ENCODE measurements around the gene PLXNB2. TPM values are rescaled to one million over a fixed set of nuclear protein-coding genes. Genes with fewer than 3 reads are reported as not detected.

Gene PLXNB2
- total RNA-seq, 1 donor from 2014 or later: 180 TPM

DNA sequence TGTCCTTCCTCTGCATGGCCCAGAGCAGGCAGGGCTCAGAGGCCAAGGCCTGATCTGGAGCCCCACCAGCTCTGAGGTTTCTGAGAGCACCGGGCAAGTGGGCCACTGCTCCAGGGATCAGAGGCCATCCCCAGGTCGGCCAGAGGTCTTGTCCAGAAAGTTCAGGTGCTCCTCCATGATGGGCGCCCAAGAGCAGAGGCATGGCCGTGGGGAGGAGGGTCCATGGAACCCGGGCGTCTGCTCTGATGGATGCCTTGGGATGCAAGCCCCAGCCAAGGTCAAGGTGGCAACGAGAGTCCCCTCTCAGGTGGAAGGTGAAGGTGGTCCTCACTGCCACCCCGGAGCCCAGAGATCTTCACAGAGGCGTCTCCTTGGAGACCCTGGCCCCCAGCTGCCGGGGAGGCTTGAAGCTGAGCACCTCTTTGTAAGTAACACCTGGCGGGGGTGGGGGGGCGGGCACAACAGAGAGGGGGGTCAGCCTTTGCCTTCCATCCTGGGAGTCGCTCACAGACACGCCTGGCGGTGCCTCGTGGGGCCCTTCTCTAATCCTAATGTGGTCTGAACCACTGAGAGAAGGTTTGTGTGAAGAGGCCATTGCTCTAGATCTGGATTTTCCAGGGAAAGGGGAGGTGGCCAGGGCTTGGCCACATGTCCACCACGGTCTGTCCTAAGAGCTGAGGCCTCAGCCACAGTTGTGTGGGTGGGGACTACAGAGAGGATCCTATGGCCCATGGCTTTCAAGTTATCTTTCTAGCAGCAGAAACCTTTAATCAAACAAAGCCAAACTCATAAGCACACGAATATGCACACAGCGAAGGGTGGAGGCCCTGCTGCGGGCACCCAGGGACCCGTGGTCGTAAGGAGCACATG is 54.2 kb downstream of the PLXNB2 start:
- Histone ChIP-seq H3K36me3 (no peaks in the 10 kb centered on the region), H3K27ac (no peak overlapping the region), H3K27me3 (no peaks in the 10 kb centered on the region), H3K9me3 (no peaks in the 10 kb centered on the region), H3K4me1 (peaks cover 35% of the 10 kb centered on the region), H3K4me3 (no peak overlapping the region)
- no peak for DNase-seq (ENCODE audit: extremely low spot score in 2 of 2)
- intact Hi-C loops (cut with DNase I): loop anchor here (5.0 kb wide), 2 partner anchors 74 to 89 kb away; partner anchors contain the start of genes DENND6B and PPP6R2
- no peak for TF ChIP-seq POLR2A (IDR thresholded peaks at IDR 0.05)
- TF ChIP-seq, protein P1, sequence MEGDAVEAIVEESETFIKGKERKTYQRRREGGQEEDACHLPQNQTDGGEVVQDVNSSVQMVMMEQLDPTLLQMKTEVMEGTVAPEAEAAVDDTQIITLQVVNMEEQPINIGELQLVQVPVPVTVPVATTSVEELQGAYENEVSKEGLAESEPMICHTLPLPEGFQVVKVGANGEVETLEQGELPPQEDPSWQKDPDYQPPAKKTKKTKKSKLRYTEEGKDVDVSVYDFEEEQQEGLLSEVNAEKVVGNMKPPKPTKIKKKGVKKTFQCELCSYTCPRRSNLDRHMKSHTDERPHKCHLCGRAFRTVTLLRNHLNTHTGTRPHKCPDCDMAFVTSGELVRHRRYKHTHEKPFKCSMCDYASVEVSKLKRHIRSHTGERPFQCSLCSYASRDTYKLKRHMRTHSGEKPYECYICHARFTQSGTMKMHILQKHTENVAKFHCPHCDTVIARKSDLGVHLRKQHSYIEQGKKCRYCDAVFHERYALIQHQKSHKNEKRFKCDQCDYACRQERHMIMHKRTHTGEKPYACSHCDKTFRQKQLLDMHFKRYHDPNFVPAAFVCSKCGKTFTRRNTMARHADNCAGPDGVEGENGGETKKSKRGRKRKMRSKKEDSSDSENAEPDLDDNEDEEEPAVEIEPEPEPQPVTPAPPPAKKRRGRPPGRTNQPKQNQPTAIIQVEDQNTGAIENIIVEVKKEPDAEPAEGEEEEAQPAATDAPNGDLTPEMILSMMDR (IDR thresholded peaks at IDR 0.05): no peak
- no peak for TF ChIP-seq POLR2AphosphoS5 (IDR thresholded peaks at IDR 0.05; ENCODE audit: insufficient read depth in 1 of 2, low read depth in 1 of 2)

DNA sequence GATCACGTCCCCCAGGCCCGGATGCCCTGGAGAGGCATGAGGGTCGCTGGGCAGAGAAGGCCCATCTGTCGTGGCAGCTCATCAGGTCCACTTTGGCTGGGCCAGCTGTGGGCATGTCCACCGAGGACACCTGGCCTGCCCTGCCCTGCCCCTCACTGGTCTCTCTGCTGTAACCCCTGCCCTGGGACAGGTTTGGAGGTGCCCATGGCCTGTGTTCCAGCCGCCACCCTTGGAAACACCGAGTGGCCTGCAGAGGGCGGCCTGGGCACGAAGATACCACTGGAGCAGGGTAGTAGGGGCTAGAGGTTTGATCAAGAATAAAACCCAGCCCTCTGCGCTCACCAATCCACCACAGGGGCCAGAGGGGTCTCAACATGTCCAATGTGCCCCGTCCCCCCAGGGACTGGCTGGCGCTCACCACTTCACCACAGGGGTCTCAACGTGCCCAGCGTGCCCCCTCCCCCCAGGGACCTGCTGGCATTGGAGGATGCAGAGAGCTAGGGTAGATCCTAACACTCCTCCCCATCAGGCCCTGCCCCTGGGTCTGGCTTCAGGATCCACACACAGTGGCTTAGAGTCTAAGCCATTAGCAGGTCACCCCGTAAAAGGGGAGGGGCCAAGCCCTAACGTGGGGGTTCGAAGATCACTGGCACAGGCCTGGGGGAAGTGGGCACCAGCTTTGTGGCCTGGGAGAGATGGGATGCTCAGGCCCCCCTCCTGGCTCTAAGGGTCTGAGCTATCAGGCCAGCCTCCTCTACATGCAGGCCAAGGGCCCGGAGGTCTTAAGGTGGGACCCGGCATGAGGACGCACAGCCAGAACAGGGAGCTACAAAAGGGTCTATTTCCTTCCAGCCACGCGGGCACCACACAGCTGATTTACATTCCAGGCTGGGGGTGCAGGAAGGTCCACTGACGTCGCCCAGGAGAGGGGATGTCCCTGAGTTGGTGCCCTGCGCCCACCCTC is 55.1 kb downstream of the PLXNB2 start:
- Histone ChIP-seq H3K4me3 (peak overlapping the region; percentile 60 to 88), H3K27me3 (no peaks in the 10 kb centered on the region), H3K9me3 (no peaks in the 10 kb centered on the region), H3K36me3 (no peaks in the 10 kb centered on the region), H3K27ac (peak overlapping the region; percentile 79), H3K4me1 (peaks cover 43% of the 10 kb centered on the region)
- intact Hi-C loops (cut with DNase I): loop anchor here (5.0 kb wide), 2 partner anchors 75 to 90 kb away; partner anchors contain the start of genes DENND6B and PPP6R2
- DNase-seq (ENCODE audit: extremely low spot score in 2 of 2): no peak
- TF ChIP-seq POLR2AphosphoS5 (IDR thresholded peaks at IDR 0.05; ENCODE audit: insufficient read depth in 1 of 2, low read depth in 1 of 2) (no peak), POLR2A (IDR thresholded peaks at IDR 0.05) (no peak)
- TF ChIP-seq, protein P1 (IDR thresholded peaks at IDR 0.05): peak; percentile 45 to 66 (median 65)

- Histone ChIP-seq H3K27me3 (no peaks in the 10 kb centered on the region), H3K4me1 (peaks cover 43% of the 10 kb centered on the region), H3K4me3 (peak overlapping the region; percentile 60 to 88), H3K9me3 (no peaks in the 10 kb centered on the region), H3K36me3 (peaks cover 0 to 1% of the 10 kb centered on the region in 2 donors), H3K27ac (peak overlapping the region; percentile 79)
- TF ChIP-seq POLR2A (IDR thresholded peaks at IDR 0.05): no peak
- DNase-seq (ENCODE audit: extremely low spot score in 2 of 2): no peak
- intact Hi-C loops (cut with DNase I): loop anchor here (5.0 kb wide), 2 partner anchors 76 to 91 kb away; partner anchors contain the start of genes DENND6B and PPP6R2
Observed at GRCh38 chr22:50251477-50252081, 55.9 kb downstream of the PLXNB2 start.

DNA sequence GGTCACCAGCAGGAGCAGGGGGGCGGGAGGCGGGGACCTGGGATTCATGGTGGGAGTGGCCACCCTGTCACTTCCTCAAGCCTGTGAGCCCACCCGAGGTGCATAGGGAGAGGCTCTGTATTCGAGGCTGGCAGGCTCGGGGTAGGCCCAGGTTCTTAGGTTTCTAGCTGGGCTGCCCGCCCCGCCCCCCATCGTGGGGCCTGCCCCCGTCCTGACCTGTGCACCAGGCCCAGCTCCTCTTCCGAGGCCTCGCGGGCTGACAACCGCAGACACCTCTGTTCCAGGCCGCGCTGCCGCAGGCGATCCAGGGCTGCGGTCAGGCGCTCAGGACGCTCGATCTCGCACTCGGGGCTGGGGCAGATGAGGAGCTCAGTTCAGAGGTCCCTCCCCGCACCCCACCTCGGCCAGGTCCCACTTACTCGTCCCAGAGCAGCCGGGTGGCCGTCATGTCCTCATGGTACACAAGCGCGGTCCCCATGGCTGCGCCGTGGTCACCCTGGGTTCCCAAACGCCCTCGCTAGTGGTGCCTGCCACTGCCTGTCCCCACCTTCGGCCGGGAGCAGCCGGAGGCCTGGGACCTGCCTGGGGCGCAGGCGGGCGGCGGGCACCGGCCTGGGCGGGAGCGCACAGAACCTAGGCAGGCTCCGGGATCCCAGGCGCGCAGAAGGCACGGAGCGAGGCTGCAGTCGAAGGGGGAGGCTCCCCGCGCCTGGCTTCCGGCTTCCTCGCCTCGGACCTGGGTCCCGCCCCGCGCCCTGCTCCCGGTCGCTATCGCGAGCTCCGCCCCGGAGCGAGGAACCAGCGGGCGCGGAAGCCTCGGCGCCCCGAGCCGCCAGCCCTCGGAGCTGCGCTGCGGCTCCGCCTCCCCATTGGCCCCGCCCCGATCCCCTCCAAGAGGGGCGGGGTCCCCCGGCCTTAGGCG is 56.6 kb downstream of the PLXNB2 start, which contains the start of gene HDAC10:
TSS of gene HDAC10 (minus strand) at position 711 of the 922 bp plus-strand sequence. CDS start at position 478, 233 bp downstream.
- Histone ChIP-seq H3K27ac (peak within 1 kb of the TSS; percentile 79), H3K4me1 (peaks cover 50% of the 10 kb centered on the region), H3K4me3 (peak within 1 kb of the TSS; percentile 60 to 88), H3K9me3 (no peaks in the 10 kb centered on the region), H3K27me3 (no peaks in the 10 kb centered on the region), H3K36me3 (peaks cover 0 to 9% of the 10 kb centered on the region in 2 donors)
- intact Hi-C loops (cut with DNase I): loop anchor here (5.0 kb wide), 2 partner anchors 76 to 91 kb away; partner anchors contain the start of genes DENND6B and PPP6R2
- no peak for DNase-seq (ENCODE audit: extremely low spot score in 2 of 2)
- TF ChIP-seq, protein P1 (IDR thresholded peaks at IDR 0.05): no peak
- TF ChIP-seq POLR2AphosphoS5 (IDR thresholded peaks at IDR 0.05; ENCODE audit: insufficient read depth in 1 of 2, low read depth in 1 of 2): peak in 1 of 2 donors; percentile 46
- no peak for TF ChIP-seq POLR2A (IDR thresholded peaks at IDR 0.05)

All from vagina (tissue), 2 donors.